ENCODE results near the gene S100A8. TPM values are rescaled to one million over a fixed set of nuclear protein-coding genes. Genes with fewer than 3 reads are reported as not detected.

Gene S100A8
- total and polyA plus RNA-seq, 4 donors, result 48.2 to 218 (median 134) TPM

DNA sequence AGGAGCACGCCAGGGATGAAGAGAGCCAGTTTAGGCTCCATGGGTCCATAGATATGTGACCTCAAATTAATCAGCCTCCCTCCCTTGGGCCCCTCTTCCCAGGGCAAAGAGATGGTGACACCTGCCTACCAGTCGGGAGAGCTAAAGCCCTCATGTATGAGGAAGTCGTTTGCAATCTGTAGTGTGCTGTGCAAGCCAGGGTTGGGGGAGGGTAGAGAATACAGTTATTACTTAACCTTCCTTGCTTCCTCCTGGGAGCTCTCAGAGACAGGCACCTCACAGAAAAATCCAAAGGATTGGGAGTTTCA lies 46.2 kb downstream of the S100A8 start:
- Histone ChIP-seq H3K4me1 (ENCODE audit: control insufficient read depth in 1 of 2, insufficient read depth in 2 of 2, low read length in 2 of 2) (no peaks in the 10 kb centered on the region), H3K36me3 (ENCODE audit: control insufficient read depth in 1 of 2, insufficient read depth in 2 of 2, low read length in 1 of 2) (no peaks in the 10 kb centered on the region), H3K9me3 (ENCODE audit: control insufficient read depth, low read length) (no peaks in the 10 kb centered on the region), H3K27ac (ENCODE audit: low read depth in 1 of 2, low read length in 2 of 2) (no peak overlapping the region), H3K4me3 (ENCODE audit: low read length in 2 of 2) (no peak overlapping the region), H3K27me3 (ENCODE audit: control insufficient read depth in 1 of 2, insufficient read depth in 2 of 2, low read length in 1 of 2) (peaks cover 0 to 2% of the 10 kb centered on the region in 2 donors)
- peak; percentile 30 for ATAC-seq (ENCODE audit: low FRiP score)
- no peak for DNase-seq
- WGBS, 2 donors, result 57 to 58% methylated on average over 3 of the region's 3 CpGs
- intact Hi-C loops (cut with DNase I), result no loop called here

DNA sequence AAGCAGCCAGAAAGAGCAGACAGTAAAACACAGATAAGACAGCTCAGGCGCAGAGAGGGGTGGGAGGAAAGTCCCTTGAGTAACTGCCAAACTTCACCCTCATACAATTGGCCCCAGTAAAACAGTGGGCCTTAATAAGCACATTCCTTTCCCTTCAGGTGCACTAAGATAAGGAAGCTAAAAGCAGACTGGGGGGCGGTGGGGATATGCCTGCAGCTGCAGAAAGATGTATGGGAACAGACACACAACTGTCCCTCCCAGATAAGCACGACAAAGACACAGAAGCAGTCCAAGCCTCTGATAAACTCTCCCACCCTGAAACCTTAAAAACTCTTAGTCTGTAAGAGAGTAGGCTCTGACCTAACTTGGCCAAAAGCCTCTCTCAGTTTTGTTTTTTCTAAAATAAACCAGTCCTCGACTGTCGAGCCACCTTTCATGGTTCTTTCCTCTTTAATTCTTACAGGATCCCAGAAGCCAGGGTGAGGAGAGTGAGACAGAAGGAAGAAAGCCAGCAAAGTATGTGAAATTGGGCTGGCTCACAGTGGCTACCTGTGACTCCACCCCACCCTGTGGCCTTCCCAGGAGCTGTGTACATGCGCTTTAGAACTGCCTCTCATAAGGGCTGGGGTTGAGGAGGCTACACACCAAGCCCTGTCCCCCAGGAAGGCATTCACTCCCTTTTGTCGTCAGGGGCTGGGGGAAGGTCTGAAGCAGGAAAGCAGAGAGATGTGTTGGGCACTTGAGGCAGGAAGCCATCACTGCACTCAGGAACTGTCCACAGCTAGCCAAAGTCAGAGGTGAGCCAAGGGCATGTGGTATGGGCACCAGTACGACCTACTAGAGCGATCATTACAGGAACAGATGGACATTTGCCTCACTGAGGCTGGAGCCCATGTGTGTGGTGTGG lies 46.8 kb downstream of the S100A8 start:
- ATAC-seq (ENCODE audit: low FRiP score), result peak; percentile 15
- no peaks in the 10 kb centered on the region for H3K36me3 ChIP-seq (ENCODE audit: control insufficient read depth in 1 of 2, insufficient read depth in 2 of 2, low read length in 1 of 2)
- 61 to 63% methylated on average over 9 of the region's 9 CpGs for WGBS, 2 donors
- DNase-seq, result no peak
- no peak overlapping the region for H3K4me3 ChIP-seq (ENCODE audit: low read length in 2 of 2)
- no peaks in the 10 kb centered on the region for H3K4me1 ChIP-seq (ENCODE audit: control insufficient read depth in 1 of 2, insufficient read depth in 2 of 2, low read length in 2 of 2)
- no peak overlapping the region for H3K27ac ChIP-seq (ENCODE audit: low read depth in 1 of 2, low read length in 2 of 2)
- H3K9me3 ChIP-seq (ENCODE audit: control insufficient read depth, low read length), result no peaks in the 10 kb centered on the region
- intact Hi-C loops (cut with DNase I), result no loop called here
- H3K27me3 ChIP-seq (ENCODE audit: control insufficient read depth in 1 of 2, insufficient read depth in 2 of 2, low read length in 1 of 2), result peaks cover 0 to 2% of the 10 kb centered on the region in 2 donors

DNA sequence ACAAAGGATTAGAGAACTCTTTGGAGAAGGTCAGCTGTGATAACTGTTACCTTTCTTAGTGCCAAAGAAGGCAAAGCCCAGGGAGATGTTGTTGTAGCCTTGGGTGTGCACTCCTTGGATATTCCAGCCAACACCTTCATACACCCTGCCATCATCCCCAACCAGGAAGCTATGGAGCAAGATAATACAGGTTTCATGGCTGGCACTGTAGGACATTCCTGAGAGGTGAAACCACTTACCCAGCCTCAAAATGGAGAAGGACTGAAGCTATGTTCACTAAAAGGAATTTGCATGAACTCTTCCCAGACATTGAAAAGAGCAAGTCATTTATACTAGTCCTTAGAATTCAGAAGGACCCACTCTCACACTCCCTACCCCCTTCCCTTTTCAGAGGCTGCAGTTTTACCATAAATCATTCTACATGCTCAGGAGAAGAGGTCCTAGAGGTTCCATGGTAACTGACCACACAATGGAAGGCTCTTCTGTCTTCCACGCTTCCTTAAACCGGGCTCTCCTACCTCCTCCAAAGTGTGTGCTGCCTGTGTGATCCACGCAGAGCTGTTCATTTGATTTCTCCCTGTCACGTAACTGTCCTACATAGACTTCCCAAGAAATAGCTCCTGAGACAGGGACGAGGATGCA lies 47.7 kb downstream of the S100A8 start:
- ATAC-seq (ENCODE audit: low FRiP score) (no peak), DNase-seq (no peak)
- WGBS, 2 donors, result 60 to 66% methylated on average over 5 of the region's 5 CpGs
- Histone ChIP-seq H3K4me1 (ENCODE audit: control insufficient read depth in 1 of 2, insufficient read depth in 2 of 2, low read length in 2 of 2) (no peaks in the 10 kb centered on the region), H3K36me3 (ENCODE audit: control insufficient read depth in 1 of 2, insufficient read depth in 2 of 2, low read length in 1 of 2) (no peaks in the 10 kb centered on the region), H3K27ac (ENCODE audit: low read depth in 1 of 2, low read length in 2 of 2) (no peak overlapping the region), H3K27me3 (ENCODE audit: control insufficient read depth in 1 of 2, insufficient read depth in 2 of 2, low read length in 1 of 2) (peaks cover 0 to 2% of the 10 kb centered on the region in 2 donors), H3K4me3 (ENCODE audit: low read length in 2 of 2) (no peak overlapping the region), H3K9me3 (ENCODE audit: control insufficient read depth, low read length) (no peaks in the 10 kb centered on the region)
- intact Hi-C loops (cut with DNase I), result no loop called here

DNA sequence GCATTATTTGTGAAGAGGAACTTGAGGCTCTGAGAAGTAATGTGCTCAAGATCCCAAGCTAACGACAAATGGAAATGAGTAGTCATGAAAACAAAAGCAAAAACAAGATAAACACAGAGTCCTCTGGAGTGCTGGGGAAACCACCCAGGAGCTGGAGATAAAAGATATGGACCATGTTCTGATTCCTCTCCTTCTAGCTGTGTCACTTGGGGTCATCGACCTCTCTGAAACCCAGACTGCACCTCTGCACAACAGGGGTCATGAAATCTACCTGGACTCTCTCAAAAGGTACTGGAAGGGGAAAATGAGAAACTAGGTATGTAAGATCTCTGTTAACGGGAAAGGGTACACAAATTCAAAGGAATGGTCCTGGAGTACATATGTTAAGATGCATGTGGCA lies 48.7 kb downstream of the S100A8 start:
- peaks cover 0 to 2% of the 10 kb centered on the region in 2 donors for H3K27me3 ChIP-seq (ENCODE audit: control insufficient read depth in 1 of 2, insufficient read depth in 2 of 2, low read length in 1 of 2)
- H3K4me1 ChIP-seq (ENCODE audit: control insufficient read depth in 1 of 2, insufficient read depth in 2 of 2, low read length in 2 of 2), result no peaks in the 10 kb centered on the region
- intact Hi-C loops (cut with DNase I), result no loop called here
- H3K27ac ChIP-seq (ENCODE audit: low read depth in 1 of 2, low read length in 2 of 2), result no peak overlapping the region
- no peaks in the 10 kb centered on the region for H3K9me3 ChIP-seq (ENCODE audit: control insufficient read depth, low read length)
- no peak for ATAC-seq (ENCODE audit: low FRiP score)
- no peak for DNase-seq
- 72 to 79% methylated on average over 3 of the region's 3 CpGs for WGBS, 2 donors
- no peaks in the 10 kb centered on the region for H3K36me3 ChIP-seq (ENCODE audit: control insufficient read depth in 1 of 2, insufficient read depth in 2 of 2, low read length in 1 of 2)
- no peak overlapping the region for H3K4me3 ChIP-seq (ENCODE audit: low read length in 2 of 2)

DNA sequence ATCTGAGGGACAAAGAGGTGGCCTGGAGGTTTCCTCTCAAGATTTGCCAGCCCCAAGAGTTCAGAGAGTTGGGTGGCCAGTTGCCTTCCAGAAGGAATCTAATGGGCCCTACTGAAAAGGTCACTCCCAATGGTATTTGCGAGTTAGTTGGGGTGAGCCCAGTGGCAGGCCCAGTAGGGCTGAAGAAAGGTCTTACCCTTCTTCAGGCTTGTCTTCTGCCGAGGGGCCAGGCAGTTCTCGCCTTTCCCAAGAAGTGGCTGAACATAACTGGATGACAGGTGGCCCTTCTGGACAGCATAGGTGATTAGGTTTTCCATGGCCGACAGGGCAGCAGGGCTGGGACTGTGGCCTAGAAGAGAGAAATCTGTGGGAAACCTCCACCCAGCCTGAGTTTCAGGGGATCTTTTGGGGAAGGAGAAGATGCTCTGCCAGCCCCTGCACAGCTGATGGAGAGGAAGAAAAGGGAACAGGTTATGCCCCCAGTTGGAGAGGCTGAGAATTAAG lies 49.4 kb downstream of the S100A8 start:
- Histone ChIP-seq H3K4me1 (ENCODE audit: control insufficient read depth in 1 of 2, insufficient read depth in 2 of 2, low read length in 2 of 2) (no peaks in the 10 kb centered on the region), H3K27ac (ENCODE audit: low read depth in 1 of 2, low read length in 2 of 2) (no peak overlapping the region), H3K9me3 (ENCODE audit: control insufficient read depth, low read length) (no peaks in the 10 kb centered on the region), H3K4me3 (ENCODE audit: low read length in 2 of 2) (no peak overlapping the region), H3K27me3 (ENCODE audit: control insufficient read depth in 1 of 2, insufficient read depth in 2 of 2, low read length in 1 of 2) (peaks cover 0 to 2% of the 10 kb centered on the region in 2 donors), H3K36me3 (ENCODE audit: control insufficient read depth in 1 of 2, insufficient read depth in 2 of 2, low read length in 1 of 2) (no peaks in the 10 kb centered on the region)
- ATAC-seq (ENCODE audit: low FRiP score) (no peak), DNase-seq (no peak)
- 89 to 94% methylated on average over 4 of the region's 4 CpGs for WGBS, 2 donors
- intact Hi-C loops (cut with DNase I), result no loop called here

DNA sequence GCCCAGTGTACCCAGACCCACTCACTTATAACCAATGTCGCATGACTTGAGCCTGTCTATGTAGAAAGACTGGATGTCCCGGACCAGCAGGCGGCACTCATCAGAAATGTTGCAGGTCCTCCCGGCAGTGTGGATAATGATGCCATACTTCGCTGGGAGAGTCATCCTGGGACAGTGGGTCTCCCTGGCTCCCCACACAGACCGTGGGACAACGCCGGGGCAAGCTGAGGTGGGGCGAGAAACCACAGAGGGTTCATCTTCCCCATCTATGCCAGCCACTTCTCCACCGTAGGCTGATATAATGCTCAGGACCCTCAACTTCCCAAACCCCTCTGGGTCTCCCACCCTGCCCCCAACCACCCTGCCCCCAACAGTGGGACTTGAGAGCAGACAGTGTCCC lies 50.5 kb downstream of the S100A8 start:
- no peak for ATAC-seq (ENCODE audit: low FRiP score)

More for the DNA sequence above, 50.5 kb downstream of the S100A8 start:
- H3K4me1 ChIP-seq (ENCODE audit: control insufficient read depth in 1 of 2, insufficient read depth in 2 of 2, low read length in 2 of 2), result no peaks in the 10 kb centered on the region
- no peak for DNase-seq
- intact Hi-C loops (cut with DNase I), result no loop called here
- peaks cover 0 to 2% of the 10 kb centered on the region in 2 donors for H3K27me3 ChIP-seq (ENCODE audit: control insufficient read depth in 1 of 2, insufficient read depth in 2 of 2, low read length in 1 of 2)
- H3K4me3 ChIP-seq (ENCODE audit: low read length in 2 of 2), result no peak overlapping the region
- H3K27ac ChIP-seq (ENCODE audit: low read depth in 1 of 2, low read length in 2 of 2), result no peak overlapping the region
- 92 to 93% methylated on average over 10 of the region's 10 CpGs for WGBS, 2 donors
- H3K36me3 ChIP-seq (ENCODE audit: control insufficient read depth in 1 of 2, insufficient read depth in 2 of 2, low read length in 1 of 2), result no peaks in the 10 kb centered on the region
- no peaks in the 10 kb centered on the region for H3K9me3 ChIP-seq (ENCODE audit: control insufficient read depth, low read length)

Other genes with a start within 250 kb of the S100A8 start
- gene SPRR2G, start 240.2 kb downstream of the S100A8 start, total RNA-seq, result not detected
- not detected for gene SPRR2G, start 240.2 kb downstream of the S100A8 start, polyA plus RNA-seq
- not detected for gene LELP1, start 187.6 kb downstream of the S100A8 start, total RNA-seq
- not detected for gene LELP1, start 187.6 kb downstream of the S100A8 start, polyA plus RNA-seq
- not detected for gene PRR9, start 173.5 kb downstream of the S100A8 start, total RNA-seq
- gene PRR9, start 173.5 kb downstream of the S100A8 start, polyA plus RNA-seq, result not detected
- not detected for gene LORICRIN, start 131.4 kb downstream of the S100A8 start, total RNA-seq
- gene LORICRIN, start 131.4 kb downstream of the S100A8 start, polyA plus RNA-seq, result not detected
- not detected for gene PGLYRP3, start 78.1 kb downstream of the S100A8 start, total RNA-seq
- gene PGLYRP3, start 78.1 kb downstream of the S100A8 start, polyA plus RNA-seq, result not detected
- gene PGLYRP4, start 42.2 kb downstream of the S100A8 start, total RNA-seq, result not detected
- not detected for gene PGLYRP4, start 42.2 kb downstream of the S100A8 start, polyA plus RNA-seq
- gene S100A9, start 33.2 kb downstream of the S100A8 start, total RNA-seq, result 100 to 1,000 TPM; 131 to 276 TPM
- gene S100A9, start 33.2 kb downstream of the S100A8 start, polyA plus RNA-seq, result 100 to 1,000 TPM; 110 to 485 TPM
- 10 to 100 TPM in 1 of 2 donors, 1 to 10 TPM in 1; 4.4 to 23.6 TPM for gene S100A12, start 15.5 kb downstream of the S100A8 start, total RNA-seq
- 10 to 100 TPM in 1 of 2 donors, 1 to 10 TPM in 1; 1.7 to 58.6 TPM for gene S100A12, start 15.5 kb downstream of the S100A8 start, polyA plus RNA-seq
- not detected for gene S100A7A, start 25.4 kb upstream of the S100A8 start, total RNA-seq
- gene S100A7A, start 25.4 kb upstream of the S100A8 start, polyA plus RNA-seq, result not detected
- gene S100A7, start 69.6 kb upstream of the S100A8 start, total RNA-seq, result not detected
- not detected for gene S100A7, start 69.6 kb upstream of the S100A8 start, polyA plus RNA-seq
- 1,000 to 10,000 TPM in 1 of 2 donors, 100 to 1,000 TPM in 1; 934 to 1,126 TPM for gene S100A6, start 144.9 kb upstream of the S100A8 start, total RNA-seq
- 1,000 to 10,000 TPM; 3,932 to 5,181 TPM for gene S100A6, start 144.9 kb upstream of the S100A8 start, polyA plus RNA-seq
- gene S100A5, start 149.9 kb upstream of the S100A8 start, total RNA-seq, result not detected
- gene S100A5, start 149.9 kb upstream of the S100A8 start, polyA plus RNA-seq, result not detected
- 100 to 1,000 TPM; 406 to 967 TPM for gene S100A4, start 154.7 kb upstream of the S100A8 start, total RNA-seq
- gene S100A4, start 154.7 kb upstream of the S100A8 start, polyA plus RNA-seq, result 1,000 to 10,000 TPM; 3,369 to 4,033 TPM
- gene S100A3, start 158.2 kb upstream of the S100A8 start, total RNA-seq, result 1 to 10 TPM; 2.3 to 3.8 TPM
- gene S100A3, start 158.2 kb upstream of the S100A8 start, polyA plus RNA-seq, result 10 to 100 TPM in 1 of 2 donors, 1 to 10 TPM in 1; 3.0 to 11.7 TPM
- 1 to 10 TPM; 1.8 TPM for gene S100A2, start 174.8 kb upstream of the S100A8 start, total RNA-seq
- 1 to 10 TPM; 2.1 to 6.4 TPM for gene S100A2, start 174.8 kb upstream of the S100A8 start, polyA plus RNA-seq
- gene S100A16, start 222.1 kb upstream of the S100A8 start, total RNA-seq, result 10 to 100 TPM; 72.8 to 83.4 TPM
- 100 to 1,000 TPM in 1 of 2 donors, 10 to 100 TPM in 1; 86.5 to 116 TPM for gene S100A16, start 222.1 kb upstream of the S100A8 start, polyA plus RNA-seq
- gene S100A14, start 225.3 kb upstream of the S100A8 start, total RNA-seq, result not detected
- 10 to 100 TPM in 1 of 2 donors, 1 to 10 TPM in 1; 2.5 to 91.2 TPM for gene S100A14, start 225.3 kb upstream of the S100A8 start, polyA plus RNA-seq
- gene S100A13, start 236.4 kb upstream of the S100A8 start, total RNA-seq, result 100 to 1,000 TPM in 1 of 2 donors, 10 to 100 TPM in 1; 80.0 to 111 TPM
- gene S100A13, start 236.4 kb upstream of the S100A8 start, polyA plus RNA-seq, result 100 to 1,000 TPM; 243 to 245 TPM
- under 1 TPM in 1 of 2 donors, not detected in 1; 0.69 TPM for gene S100A1, start 237.4 kb upstream of the S100A8 start, total RNA-seq
- 1 to 10 TPM in 1 of 2 donors, under 1 TPM in 1; 0.23 to 7.1 TPM for gene S100A1, start 237.4 kb upstream of the S100A8 start, polyA plus RNA-seq
- gene CHTOP, start 243.0 kb upstream of the S100A8 start, total RNA-seq, result 10 to 100 TPM; 54.3 to 57.0 TPM
- gene CHTOP, start 243.0 kb upstream of the S100A8 start, polyA plus RNA-seq, result 10 to 100 TPM; 34.4 to 51.8 TPM

Measured in aorta (tissue), 5 donors.